HG03354 (cell line): ENCODE results near the gene SF3B4.

Experiments used
- ATAC-seq: cut with Tn5 transposase; IDR thresholded peaks from one replicate; pipeline ENCODE4 v1.9.1; 2021; ENCODE audit warnings: mild to moderate bottlenecking; ENCODE audit not compliant: unreplicated experiment, poor library complexity, severe bottlenecking

The SF3B4 gene

DNA sequence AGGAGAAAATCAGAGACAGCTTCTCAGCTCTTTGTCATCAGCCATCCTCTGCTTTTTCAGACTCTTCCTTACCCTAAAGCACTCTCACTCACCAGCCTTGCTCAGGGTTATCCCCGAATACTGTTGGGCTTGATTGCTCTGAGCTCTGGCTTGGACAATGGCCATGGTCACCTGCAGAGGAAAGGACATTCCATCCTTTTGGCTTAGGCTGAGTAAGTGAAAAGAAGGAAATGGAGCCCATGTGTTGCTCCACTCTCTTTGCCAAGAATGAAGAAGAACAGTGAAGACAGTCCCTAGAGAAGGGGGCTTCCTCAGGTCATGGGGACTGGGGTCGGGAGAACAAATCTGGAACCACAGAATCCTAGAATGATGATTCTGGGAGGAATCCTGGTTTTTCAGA is 6.8 kb upstream of the SF3B4 start:
- no peak for ATAC-seq

DNA sequence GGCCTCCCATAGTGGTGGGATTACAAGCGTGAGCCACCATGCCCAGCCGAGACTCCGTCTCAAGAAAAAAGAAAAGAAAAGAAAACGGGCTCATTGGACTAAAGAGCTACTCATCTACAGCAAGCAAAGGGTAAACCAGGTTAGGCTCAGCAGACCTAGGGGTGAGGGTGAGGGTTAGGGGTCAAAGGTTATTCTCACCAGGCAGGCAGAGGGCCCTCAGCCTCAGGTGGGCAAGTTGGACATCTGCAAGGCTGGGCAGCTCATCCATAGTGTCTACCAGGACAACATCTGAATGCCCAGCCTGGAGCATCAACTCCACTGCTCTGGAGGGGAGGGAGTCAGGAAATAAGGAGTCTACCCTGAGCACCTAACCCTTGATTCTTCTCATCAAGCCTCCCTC is 5.6 kb upstream of the SF3B4 start:
- no peak for ATAC-seq

- ATAC-seq: no peak
Measured at GRCh38 chr1:149932474-149932873, 4.9 kb upstream of the SF3B4 start.

DNA sequence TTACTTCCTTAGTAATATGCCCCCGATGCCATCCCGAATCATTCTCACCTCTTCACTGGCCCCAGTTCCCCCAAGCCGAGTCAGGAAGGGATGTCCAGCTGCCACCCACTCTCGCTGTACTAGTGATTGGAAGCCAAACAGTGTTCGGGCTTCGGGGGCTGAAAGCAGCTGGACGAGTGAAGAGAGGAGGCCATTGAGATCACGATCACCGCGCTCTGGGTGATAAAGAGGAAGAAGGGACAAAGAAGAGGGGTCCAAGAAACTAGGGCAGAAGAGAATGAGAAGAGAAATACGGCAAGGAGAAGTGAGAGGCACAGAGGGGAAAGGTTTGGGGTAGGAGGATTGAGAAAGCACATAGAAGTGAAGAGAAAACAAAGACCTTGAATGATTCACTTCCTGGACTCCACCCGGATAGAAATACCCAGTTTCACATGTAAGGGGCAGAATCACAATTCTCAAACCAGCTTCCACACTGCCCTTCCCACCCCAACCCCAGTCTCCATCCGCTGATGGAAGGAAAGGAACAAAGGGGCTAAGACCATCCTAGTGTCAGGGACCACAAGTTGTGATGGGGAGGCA is 3.7 kb upstream of the SF3B4 start:
- no peak for ATAC-seq

DNA sequence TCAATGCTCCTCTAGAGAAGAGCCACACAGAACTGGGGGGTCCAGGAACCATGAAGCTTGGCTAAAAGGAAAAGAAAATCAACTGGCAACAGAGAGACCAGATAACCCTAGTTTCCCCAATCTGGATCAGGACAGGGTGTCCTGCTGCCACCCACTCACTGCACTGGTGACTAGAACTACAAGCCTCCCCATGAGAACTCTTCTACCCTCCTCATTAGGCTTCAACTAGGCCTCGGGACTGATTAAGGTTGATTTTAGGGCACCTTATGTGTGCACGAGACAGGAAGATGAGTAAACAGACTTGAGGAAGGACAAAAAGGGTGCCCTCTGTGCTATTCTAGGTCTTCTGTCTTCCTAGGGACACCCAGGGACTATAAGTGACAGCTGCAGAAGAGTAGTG is 2.3 kb upstream of the SF3B4 start:
- no peak for ATAC-seq

GRCh38 chr1:149928401-149928724 is 760 bp upstream of the SF3B4 start:
- ATAC-seq: no peak

DNA sequence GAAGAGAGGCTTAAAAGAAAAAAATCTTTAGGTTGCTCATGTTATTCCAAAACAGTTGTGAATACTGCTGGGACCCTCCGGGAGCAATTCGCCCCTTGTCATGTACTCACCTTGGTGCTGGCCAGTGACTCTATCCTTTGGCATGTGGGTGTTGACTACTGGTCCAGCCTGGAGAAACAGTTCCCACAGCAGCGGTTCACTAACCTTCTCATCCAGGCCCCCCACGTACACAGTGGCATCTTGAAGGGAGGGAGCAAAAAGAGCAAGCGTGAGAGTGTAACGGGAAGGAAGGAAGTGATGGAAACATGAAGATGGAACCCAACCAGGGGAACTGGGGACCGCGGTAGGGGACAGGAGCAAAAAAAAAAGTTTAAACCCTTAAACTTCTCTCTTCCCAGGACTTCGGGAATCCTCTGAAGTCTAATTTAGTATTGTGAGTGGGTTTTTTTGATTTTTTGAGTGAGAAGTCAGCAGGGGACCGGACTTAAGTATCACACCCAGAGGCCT is 494 bp downstream of the SF3B4 start:
- no peak for ATAC-seq

DNA sequence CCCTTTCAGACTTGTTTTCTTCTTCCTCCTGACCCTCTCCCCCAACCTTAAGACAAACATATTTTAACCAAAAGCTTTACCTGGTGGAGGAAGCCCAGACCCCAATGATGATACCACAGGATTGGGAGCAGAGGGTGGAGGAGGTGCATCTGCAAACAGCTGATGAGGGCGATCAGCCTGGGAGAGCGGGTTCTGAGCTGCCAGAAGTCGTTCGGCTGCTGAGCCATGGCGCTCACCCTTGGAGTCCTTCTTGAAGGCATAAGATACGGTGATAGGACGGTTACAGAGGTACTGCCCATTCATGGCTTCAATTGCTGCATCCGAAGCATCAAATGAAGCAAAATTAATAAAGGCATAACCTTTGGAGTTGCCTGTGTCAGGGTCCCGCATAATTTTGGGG is 1.3 kb downstream of the SF3B4 start:
- no peak for ATAC-seq

- no peak for ATAC-seq
Measured at GRCh38 chr1:149925751-149926150, 1.9 kb downstream of the SF3B4 start.

DNA sequence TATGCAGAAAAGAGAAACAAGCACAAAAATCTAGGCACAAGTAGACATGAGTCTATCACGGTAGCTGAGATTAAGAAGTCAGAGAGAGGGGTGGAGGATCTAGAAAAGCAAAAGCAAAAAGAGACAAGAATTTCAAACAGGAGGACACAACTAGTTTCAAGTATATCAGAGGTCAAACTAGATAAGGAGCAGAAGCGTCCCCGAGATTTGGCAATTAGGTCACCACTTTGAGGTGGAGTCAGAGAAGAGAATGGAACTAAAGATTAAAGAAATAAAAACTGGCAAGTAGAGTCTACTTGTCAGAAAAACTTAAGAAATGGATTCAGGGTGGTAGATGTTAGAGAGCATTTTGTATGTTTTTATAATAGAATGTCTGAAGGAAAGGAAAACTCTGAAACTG is 2.3 kb downstream of the SF3B4 start:
- ATAC-seq: no peak

- no peak for ATAC-seq
Measured at GRCh38 chr1:149923626-149924025, 4.0 kb downstream of the SF3B4 start.

DNA sequence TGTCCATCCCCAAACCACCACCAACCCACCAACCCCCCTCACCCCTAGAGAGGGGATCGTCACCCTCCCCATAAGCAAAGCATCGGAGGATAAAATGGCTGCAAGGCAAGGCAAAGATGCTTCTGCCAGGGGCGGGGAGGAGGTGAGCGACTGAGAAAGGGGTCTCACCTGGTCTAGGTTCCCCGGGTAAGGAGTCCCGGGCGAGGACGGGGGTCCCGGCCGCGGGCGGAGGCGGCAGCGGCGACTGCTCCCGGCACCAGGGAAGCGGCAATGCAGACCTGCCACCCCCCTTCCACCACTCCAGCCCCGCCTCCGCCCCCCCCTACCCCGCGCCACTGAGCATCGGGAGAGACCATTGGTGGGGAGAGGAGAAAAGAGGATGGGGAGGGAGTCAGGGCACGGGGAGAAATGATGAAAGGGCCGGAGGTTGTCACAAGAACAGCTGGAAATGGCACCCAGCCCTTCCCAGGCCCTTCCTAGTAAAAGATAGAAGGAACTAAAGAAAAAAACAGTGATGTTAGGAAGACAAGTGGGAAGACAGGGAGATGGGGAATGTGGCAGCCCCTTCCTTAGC is 9.9 kb downstream of the SF3B4 start, which contains the start of gene SV2A:
Gene SV2A (minus strand): TSS at position 274 of the 574 bp plus-strand sequence. CDS start 4,004 bp downstream, outside the sequence.
- no peak for ATAC-seq

DNA sequence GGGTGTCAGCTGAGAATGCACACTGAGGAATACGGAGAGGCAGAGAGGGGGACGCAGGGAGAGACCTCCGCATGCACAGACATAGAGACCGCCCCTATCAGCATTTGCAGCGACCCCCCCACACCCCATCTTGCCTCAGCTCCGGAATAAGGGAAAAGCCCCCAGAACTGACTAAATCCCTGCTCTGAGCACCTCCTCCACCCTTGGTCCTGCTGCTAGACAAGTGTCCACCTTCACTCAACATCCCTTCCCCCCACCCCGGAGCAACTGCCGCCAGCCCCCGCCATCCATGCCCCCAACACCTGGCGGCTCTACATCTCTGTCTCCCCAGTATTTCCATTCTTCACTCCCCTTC is 10.7 kb downstream of the SF3B4 start:
- no peak for ATAC-seq

GRCh38 chr1:149916193-149916897 is 11.3 kb downstream of the SF3B4 start:
- ATAC-seq: no peak

- no peak for ATAC-seq
Measured at GRCh38 chr1:149915429-149916192, 12.0 kb downstream of the SF3B4 start.

DNA sequence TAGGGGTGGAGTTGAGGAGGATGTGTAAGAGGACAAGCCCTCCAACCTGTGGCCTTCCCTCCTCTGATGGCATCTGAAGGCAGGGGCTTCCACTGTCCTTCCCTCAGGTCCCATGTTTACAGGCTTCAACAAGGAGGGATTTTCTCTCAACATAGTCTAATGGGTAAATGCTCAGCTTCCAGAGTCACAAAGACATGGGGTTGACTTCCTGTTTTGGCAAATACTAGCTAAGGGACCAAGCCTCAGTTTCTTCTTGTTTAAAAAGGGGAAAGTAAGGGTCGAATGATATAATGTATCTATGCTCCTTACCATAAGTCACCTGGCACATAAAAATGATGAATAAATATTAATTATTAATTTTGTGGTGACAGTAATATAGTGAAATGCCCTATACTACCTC is 13.1 kb downstream of the SF3B4 start:
- no peak for ATAC-seq

DNA sequence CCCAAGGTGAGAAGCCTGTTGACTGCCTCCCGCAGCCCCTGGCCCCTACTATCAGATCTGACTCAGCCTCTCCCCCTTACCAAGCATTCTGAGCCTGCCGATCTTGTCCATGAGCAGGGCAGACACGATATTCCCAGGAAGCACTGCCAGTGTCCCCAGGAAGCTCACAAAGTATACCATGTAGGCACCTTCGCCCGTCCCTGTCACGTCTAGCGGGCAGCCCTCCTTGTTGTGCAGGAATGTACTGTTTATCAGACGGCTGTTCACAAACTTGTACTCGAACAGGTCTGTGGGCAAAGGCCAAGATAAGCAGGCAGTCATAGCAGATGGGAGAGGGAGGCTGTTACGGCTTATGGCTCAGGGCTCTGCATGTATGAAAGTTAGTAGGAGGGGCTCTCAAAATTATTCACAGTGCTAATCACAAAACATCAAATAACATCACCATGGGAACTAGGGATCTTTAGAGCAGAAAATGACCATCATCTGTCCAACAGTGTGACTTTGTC is 21.0 kb downstream of the SF3B4 start:
- no peak for ATAC-seq

- no peak for ATAC-seq
Measured at GRCh38 chr1:149903836-149904491, 23.6 kb downstream of the SF3B4 start.

DNA sequence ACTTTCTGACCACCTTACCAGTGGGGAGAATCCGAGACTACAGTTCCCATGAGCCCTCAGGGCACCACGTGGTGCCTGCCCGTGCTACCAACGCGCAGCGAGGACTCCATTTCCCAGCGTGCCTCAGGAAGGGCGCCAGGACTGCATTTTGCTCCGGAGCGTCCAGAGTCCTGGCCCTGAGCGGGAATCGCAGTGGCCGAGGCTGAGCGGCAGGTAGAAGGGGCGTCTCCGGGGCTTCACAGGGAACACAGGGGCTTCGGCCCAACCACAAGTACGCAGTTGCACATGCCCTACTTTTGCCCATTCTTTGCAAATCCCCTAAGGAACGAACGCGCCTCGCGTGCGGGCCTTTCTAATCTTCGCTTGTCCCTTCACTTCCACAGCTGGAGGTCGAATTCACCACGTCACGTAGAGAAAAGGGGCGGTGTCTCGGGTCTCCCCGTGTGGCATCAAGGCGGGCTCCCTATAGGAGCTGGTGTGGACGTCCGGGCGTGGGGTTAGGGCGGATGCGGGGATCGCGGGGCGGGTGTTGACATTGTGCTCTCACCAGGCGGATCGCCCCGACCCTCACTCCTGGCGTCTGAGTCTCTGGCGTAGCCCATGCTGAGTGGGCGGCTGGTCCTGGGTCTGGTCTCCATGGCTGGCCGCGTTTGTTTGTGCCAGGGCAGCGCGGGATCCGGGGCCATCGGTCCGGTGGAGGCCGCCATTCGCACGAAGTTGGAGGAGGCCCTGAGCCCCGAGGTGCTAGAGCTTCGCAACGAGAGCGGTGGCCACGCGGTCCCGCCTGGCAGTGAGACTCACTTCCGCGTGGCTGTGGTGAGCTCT is 27.9 kb downstream of the SF3B4 start, which contains the start of gene BOLA1:
Gene BOLA1 (plus strand): TSS at position 109 of the 825 bp plus-strand sequence. CDS start 492 bp downstream, at position 601.
- ATAC-seq: peak; percentile 94
